GM21723 (cell line): ENCODE measurements around the gene ST8SIA6.
A peak's percentile ranks its signal among the peaks of the same experiment; 100 is the strongest.
"Not testable (repeated sequence)": the region's sequence is repeated elsewhere in the genome, so short reads cannot be mapped to it uniquely, and the experiment has no call there.

Source experiments
- ATAC-seq: cut with Tn5 transposase; IDR thresholded peaks from one replicate; pipeline ENCODE4 v1.9.1; 2021; ENCODE audit warnings: mild to moderate bottlenecking, moderate library complexity; ENCODE audit not compliant: unreplicated experiment

Gene ST8SIA6, protein sequence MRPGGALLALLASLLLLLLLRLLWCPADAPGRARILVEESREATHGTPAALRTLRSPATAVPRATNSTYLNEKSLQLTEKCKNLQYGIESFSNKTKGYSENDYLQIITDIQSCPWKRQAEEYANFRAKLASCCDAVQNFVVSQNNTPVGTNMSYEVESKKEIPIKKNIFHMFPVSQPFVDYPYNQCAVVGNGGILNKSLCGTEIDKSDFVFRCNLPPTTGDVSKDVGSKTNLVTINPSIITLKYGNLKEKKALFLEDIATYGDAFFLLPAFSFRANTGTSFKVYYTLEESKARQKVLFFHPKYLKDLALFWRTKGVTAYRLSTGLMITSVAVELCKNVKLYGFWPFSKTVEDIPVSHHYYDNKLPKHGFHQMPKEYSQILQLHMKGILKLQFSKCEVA

DNA sequence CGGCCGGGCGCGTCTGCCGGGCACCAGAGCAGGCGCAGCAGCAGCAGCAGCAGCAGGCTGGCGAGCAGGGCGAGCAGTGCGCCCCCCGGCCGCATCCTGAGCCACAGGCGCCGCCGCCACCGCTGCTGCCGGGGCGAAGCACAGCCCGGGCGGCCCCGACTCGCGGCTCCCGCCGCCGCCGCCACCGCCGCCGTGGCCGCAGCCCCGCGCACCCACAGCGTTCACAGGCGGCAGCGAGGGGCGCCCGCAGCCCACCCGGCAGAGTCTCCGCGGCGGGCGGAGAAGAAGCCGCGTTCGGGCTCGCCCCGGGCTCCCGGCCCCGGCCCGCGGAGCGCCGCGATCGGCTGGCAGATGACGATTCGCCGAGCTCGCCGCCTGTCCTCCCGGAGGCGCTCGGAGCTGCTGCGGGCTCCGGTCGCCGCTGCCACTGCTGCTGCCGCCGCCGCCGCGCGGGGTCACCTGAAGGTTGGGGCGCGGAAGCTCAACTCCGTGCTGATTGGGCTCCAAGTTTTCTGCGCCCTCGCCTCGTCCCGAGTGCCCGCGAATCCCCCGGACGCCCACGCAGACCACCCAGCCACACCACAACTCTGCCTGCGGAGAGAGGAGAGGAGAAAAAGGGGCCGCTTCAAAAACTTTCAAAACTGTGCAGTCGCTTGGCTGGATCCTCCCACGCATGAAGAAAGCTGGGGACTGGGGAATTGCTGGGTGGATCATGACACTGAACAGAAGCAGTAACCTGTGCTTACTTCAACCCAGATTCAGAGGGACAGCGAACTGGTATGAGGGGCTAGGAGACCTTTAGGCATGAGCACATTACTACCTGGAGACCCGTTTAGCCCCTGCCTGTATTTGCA is at the start of gene ST8SIA6:
TSS of gene ST8SIA6 (minus strand) at position 435 of the 854 bp plus-strand sequence. CDS start at position 95, 340 bp downstream.
- peak; percentile 66 for ATAC-seq

DNA sequence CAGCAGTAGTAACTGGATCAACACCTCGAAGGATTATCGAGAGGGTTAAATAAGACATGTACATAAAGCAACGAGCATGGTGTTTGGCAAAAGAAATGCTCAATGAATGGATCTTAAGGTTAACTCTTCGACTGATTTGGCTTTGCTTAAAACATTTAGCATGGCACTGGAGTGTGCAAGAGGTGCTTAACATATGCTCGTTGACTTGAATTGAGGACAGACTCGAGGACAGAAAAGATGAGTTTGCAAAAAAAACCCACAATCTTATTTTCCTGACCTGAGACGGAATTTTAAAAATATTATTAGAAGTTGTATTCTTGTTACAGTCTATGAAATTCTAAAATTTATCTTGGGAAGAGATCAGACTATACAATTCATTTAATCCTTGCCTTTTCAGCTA is 49.4 kb upstream of the ST8SIA6 start:
- ATAC-seq, result no peak

DNA sequence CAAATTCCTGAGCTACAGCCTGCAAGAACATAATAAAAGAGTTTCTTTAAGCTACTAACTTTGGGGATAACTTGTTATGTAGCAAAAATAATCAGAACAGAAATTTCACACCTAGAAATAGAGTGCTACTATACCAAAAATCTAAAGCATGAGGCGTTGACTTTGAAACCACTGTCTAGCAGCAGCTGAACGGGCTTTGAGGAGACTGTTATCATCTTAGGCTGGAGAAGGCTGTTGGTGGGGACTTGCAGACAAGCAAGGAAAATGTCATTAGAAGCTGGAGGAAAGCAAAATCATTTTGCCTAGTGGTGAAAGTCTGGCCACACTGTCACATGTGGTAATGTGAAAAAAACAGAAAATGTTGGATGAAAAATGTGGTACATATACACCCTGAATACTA is 48.4 kb upstream of the ST8SIA6 start:
- no peak for ATAC-seq

DNA sequence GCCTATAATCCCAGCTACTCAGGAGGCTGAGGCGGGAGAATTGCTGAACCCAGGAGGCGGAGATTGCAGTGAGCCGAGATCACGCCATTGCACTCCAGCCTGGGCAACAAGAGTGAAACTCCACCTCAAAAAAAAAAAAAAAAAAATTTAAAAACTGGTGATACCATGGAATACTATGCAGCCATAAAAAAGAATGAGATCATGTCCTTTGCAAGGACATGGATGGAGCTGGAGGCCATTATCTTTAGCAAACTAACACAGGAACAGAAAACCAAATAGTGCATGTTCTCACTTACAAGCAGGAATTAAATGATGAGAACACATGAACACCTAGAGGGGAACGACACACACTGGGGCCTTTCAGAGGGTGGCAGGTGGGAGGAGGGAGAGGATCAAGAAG is 44.6 kb upstream of the ST8SIA6 start:
- not testable (repeated sequence) for ATAC-seq

DNA sequence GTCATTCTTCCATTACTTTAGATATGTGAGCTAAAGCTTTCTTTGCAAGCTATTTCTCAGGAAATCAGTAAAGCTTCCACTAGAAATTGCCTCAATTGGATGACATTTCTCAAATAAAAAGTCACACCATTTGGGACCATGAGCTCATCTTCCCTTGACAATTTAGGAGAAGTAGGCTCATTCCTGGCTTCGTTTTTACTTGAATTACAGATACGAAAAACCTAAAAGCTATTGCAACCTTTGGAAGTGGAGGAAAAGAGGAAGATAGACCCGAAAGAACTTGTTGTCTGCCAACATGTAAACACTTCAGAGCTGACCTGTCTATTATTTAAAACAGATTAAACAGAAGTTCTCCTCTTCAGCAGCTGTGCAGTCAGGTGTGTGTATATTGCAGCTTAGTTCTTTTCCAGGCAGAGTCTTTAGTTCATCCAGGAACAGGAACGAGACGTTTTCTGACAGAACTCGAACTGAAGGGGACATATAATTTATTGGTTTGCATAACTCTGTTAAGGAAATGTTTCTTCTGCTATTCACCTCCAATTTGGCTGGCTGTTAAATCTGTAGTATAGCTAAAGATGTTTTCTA is 43.1 kb upstream of the ST8SIA6 start:
- no peak for ATAC-seq

DNA sequence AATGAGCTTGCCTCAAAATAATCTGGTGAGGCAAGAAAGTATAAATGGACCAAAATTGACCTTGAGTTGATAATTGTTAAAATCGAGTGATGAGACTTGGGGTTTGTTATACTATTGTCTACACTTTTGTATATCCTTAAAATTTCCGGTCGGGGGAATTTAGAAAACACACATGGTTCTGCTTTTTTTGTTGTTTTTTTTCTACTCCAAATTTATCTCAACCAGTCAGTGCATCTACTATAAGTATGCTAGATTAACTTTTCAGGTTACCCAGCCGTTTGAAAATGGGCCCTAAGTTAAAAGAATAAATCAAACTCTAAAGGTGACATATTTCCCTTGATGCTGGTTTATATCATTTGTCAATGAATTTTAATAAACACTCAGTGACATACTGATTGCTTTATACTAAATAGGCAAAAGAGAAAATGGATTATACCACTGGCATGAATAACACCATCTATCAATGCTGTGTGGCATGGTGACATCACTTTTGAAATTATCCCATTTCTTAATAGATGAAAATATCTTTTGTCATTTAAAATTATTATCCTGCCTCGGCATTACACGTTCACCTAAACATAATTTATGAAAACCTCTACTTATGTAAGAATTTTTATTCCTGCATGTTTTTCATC is 40.3 kb upstream of the ST8SIA6 start:
- ATAC-seq, result no peak

DNA sequence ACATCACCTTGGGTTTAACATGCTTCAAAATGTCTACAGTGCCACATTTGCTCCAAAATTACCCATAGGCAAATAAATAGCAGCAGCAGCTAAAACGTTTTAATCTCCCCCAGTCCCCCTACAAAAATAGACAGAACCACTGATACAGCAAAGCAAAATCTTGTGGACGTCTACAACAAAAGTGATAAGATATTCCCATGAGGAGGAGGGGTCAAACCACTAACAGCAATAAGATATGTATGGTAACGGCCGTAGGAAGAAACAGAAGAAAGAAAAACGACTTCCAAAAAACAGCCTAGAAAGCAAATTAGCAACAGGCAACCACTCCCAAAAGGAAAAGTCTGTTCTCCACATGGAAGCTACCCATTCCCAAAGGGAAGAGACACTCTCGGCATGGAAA is 34.5 kb upstream of the ST8SIA6 start:
- no peak for ATAC-seq

DNA sequence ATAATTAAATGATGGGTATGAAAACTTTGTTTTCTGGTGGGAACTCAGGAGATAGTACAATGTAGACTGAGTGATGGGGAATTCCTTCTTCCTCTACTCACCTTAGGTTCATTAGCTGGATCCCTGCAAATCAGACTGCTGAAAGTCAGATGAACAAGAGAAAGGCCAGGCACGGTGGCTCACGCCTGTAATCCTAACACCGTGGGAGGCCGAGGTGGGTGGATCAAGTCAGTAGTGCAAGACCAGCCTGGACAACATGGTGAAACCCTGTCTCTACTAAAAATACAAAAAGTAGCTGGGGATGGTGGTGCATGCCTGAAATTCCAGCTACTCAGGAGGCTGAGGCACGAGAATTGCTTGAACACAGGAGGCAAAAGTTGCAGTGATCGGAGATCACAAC is 28.7 kb upstream of the ST8SIA6 start:
- ATAC-seq, result no peak

DNA sequence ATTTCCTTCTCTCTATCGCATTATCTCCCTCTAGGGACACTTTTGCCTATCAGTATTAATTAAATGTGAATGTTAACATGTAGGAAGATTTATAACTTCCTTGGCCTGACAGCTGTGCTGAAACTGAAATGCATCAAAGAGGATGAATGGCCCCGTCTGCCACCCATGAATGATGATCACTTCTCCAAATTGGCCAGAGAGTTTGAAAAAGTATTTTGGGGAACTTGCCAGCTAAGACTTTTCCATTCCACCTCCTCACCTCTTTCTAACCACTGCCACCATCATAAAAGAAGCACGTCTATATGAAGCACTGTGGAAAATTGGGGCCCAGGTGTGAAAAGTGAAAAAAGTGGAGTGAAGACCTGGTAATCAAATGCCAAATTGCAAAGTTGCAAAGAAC is 25.4 kb upstream of the ST8SIA6 start:
- no peak for ATAC-seq

DNA sequence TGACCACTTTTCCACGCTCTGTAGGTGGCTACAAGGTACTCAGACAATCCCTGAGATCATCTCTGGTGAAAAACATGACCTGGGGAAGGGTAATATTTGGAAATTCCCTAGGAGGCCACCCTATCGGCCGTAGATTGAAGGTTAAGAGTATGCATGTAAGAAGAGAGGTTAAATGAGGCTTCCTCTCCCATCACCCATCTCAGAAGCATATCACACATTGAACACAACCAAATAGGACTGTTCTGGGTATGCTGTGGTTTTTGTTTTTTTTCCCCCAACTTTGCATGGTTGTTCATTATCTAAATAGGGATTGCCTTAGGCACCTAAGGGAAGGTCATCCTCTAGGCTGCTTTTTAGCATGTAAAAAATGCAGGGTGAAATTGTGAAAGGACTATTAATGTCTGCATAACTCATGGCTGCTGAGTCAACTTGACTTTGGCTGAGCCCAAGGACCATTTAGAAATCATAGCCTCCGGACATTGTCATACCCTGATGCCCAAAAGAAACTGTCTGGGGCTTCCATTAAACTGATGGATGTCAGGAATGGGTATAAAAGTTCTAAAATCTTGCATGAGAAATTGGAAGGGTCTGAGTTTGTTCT is 24.7 kb upstream of the ST8SIA6 start:
- ATAC-seq, result no peak

DNA sequence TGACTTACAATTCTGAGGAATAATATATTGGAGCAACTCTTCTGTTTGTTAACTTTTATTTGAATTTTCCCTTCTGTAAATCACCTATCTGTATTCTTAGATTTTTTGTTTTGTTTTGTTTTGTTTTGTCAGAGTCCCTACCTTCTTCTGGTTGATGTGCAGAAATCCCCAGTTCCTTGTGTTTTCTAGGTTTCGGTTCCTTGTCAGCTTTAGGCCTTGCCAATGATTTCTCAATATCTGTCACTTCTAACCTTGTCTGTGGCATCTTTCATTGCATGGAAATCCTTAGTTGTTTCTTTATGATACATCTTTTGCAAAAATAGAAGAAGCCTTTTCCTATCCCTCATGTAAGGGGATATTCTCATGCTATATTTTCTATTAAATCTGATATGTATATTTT is 21.7 kb upstream of the ST8SIA6 start:
- ATAC-seq, result no peak

DNA sequence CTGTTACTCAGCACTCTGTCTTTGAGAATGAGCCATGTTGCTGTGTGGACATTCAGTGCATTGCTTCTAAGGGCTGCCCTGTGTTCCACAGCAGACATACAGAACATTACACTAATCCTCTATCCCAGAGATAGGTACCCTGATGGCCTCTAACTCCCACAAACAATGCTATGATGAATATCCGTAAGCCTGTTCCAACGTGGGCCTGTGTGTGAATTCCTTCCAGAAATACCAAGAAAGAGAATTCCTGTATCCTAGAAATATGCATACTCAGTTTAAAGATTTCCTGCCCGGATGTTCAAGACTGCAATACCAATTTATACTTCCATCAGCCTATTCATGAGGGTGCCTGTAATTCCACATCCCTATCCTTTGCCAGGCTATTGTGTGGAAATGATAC is 21.3 kb upstream of the ST8SIA6 start:
- ATAC-seq, result no peak

DNA sequence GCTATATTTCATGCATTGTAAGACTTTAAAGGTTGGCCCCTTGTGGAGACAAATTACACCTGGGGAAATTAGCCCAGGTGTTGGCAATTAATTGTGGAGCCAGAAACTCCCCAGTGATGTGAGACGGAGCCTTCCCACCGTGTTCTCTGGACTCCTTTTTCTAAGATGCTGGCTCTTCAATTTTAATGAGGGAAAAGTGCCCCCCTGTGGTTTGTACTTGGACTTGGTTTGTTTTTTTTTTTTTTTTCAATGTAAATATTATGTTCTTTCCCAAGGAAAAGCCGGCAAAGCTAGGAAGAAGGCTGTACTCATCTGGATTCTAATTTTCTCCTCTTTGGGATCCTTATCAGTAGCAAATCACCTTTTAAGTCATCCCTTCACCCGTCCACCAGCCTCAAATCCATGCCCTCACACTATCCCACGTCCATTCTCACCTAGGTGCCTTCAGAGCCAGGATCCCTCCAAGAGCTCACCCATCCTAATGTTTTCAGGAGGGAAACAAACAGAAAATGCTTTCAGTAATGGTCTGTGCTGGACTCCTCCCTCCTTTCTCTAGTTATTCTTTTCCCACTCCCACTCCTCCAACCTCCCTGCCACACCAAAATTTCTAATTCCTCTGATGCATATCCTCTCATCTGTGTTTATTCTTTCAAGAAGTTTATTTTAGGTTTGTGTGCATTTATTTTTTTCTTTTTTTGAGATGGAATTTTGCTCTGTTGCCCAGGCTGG is 20.4 kb upstream of the ST8SIA6 start:
- no peak for ATAC-seq

DNA sequence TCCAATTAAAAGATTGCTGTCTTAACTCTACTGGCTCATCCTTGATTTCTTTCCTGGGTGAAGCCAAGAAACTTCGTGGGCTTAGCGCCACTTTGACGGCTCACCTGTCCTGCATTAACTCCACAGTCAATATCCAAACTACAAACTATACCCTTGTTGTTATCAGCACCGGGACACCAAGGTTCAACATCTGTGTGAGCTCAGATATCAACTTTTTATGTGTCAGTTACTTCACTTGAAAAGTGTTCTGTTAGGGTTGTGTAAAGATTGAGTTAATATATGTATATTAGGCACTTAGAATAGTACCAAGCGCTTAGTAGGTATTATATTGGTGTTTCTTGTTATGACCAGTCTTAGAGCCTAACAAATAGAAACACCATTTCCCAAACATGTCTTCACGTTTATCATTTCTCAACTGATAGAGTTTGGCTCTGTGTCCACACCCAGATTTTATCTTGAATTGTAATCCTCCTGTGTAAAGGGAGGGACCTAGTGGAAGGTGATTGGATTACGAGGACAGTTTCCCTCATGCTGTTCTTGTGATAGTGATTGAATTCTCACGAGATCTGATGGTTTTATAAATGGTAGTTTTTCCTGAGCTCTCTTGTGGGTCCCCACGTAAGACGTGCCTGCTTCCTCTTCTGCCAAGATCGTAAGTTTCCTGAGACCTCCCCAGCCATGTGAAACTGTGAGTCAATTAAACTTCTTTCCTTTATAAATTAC is 19.0 kb upstream of the ST8SIA6 start:
- ATAC-seq, result no peak

DNA sequence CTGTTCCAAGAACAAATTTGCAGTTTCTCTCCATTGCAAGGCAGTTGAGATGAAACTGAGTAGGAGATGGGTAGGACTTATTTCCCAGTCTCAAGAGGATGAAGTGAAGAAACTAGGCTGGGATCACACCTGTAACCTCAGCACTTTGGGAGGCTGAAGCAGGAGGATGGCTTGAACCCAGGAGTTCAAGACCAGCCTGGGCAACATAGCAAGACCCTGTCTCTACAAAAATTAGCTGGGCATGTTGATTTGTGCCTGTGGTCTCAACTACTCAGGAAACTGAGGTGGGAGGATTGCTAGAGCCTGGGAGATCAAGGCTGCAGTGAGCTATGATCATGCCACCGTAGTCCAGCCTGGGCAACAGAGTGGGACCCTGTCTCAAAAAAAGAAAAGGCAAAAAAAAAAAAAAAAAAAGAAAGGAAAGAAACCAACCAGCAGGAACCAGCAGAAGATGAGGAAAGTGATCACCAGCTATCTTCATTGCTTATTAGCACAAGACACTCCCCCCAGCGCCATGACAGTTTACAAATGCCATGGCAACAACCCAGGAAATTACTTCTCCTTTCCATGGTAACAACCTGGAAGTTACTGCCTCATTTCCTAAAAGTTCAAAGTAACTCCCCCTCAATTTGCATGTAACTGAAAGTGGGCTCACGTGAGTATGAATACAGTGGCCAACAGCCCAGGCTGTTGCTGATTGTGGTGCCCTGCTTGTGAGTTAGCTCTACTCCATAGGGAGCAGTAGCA is 18.3 kb upstream of the ST8SIA6 start:
- ATAC-seq, result no peak

DNA sequence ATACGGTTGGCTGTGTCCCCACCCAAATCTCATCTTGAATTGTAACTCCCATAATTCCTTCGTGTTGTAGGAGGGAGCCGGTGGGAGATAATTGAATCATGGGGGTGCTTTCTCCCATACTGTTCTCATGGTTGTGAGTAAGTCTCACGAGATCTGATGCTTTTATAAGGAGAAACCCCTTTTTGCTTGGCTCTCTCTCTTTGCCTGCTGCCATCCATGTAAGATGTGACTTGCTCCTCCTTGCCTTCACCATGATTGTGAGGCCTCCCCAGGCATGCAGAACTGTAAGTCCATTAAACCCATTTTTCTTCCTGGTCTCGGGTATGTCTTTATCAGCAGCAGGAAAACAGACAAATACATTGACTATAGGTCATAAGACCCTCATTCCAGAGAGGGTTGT is 15.9 kb upstream of the ST8SIA6 start:
- no peak for ATAC-seq

DNA sequence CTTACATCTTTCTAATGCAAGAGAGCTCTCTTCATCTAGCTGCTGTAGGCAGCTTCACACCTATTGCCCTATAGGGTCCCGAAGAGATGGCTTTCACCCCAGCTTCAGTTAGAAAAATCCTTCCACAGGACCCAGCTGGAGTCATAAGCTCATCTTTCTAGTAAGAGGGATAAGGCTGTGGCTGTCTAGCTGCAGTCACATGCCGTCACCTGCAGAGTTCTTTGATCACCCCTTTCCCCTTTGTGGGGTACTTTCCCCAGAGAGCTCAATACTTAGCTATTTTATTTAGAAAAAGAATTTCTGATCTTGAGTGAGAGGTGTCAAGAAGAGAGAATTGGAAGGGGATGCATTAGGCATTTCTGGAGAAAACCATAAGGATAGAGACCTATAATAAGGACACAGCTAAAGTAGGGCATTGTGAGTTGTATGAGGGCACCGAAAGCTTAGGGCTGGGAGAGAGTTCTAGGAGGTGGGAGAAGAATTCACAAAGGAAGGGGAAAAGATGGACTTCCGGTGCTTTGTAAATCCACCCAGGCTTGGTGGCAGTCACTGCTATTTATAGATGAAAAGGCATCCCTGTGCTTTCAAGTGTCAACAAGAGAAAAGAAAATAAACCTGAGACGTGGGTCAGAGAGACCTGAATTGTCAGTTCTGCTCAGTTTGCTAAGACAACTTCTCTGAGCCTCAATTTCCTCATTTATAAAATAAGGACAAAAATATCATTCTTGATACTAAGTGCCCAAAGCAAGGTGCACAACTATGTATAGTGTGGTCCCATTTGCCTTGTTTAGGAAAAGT is 11.1 kb upstream of the ST8SIA6 start:
- no peak for ATAC-seq

DNA sequence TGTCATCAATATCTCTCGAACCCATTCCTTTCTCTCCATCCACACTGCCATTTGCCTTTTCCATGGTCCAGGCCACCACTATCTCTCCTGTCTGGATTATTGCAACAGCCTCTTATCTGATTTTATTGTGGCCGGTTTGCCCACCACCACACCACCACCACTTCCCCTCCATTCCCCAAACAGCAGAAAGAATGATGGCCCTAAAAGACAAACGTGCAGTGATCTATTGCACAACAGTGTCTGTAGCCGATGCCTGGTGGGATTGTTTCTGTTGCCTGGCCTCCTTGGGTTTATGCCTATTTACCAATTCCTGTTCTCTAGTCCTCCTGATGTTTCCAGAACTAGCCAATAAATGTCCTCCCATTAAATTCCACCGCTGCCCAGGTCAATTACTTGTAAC is 10.2 kb upstream of the ST8SIA6 start:
- no peak for ATAC-seq
